HEK293T (cell line): ENCODE measurements around the gene JAZF1.

Experiments
- ARNT ChIP-seq: fragments of 450-650 bp; IDR thresholded peaks from 2 replicates; pipeline ENCODE4 v1.6.1; 2017; ENCODE audit warnings: mild to moderate bottlenecking
- FOXA1 ChIP-seq: fragments of 450-650 bp; IDR thresholded peaks from 2 replicates; pipeline ENCODE4 v1.6.1; 2016; ENCODE audit warnings: mild to moderate bottlenecking
- FOXK2 ChIP-seq: fragments of 450-650 bp; IDR thresholded peaks from 2 replicates; pipeline ENCODE4 v1.6.1; 2016; ENCODE audit warnings: mild to moderate bottlenecking

DNA sequence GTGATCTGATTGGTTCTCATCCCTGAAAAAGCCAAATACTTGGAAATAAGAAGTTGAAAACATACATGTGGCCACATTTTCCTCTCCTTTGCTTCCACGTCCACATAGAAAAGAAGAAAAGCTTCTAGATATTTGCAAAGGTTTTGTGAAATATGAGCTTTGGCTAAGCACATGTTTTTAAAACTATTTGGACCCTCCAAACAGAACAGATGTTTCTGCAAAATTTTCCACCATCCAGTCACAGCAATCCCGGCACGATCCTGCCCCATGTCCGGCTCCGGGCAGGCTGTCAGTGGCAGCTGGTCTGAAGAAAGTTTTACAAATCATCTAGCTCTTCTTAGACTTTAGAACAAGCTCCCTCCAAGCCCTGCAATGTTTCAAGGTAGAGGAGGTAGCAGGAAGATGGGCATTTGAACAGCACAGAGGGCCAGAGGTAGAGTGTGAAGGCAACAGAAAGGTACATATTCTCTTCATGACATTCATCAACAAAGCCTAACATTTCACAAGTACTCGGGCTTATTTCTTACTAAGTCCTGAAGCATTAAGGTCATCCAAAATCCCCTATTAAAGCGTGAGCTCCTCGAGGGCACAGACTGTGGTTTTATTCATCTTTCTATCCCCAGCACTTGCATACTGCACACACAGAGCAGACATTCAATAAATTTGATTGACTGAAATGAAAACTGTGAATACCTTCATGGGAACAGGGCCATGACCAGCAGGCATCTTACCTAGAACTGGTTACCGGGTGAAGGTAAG, 110.1 kb downstream of the JAZF1 start:
- no peak for TF ChIP-seq FOXA1
- no peak for TF ChIP-seq ARNT
- no peak for TF ChIP-seq FOXK2
